ENCODE data around the gene ADGRL2. TPM values are rescaled to one million over a fixed set of nuclear protein-coding genes. Genes with fewer than 3 reads are reported as not detected.
A peak's percentile ranks its signal among the peaks of the same experiment; 100 is the strongest.

The ADGRL2 gene
- total and polyA plus RNA-seq, 8 donors: 5.6 to 21.6 (median 12.4) TPM

GRCh38 chr1:81929106-81929505, 128.4 kb downstream of the ADGRL2 start:
- H3K4me1 ChIP-seq: no peaks in the 10 kb centered on the region
- no peak overlapping the region for H3K4me3 ChIP-seq
- WGBS, 2 donors: 96 to 97% methylated on average over 4 of the region's 4 CpGs
- DNase-seq: no peak
- H3K36me3 ChIP-seq: no peaks in the 10 kb centered on the region
- intact Hi-C loops (cut with DNase I): no loop called here
- no peak overlapping the region for H3K27ac ChIP-seq
- H3K27me3 ChIP-seq: no peaks in the 10 kb centered on the region
- H3K9me3 ChIP-seq: no peaks in the 10 kb centered on the region
- FAIRE-seq: no peak
- TF ChIP-seq CTCF (IDR thresholded peaks at IDR 0.05): no peak
- no peak for ATAC-seq

- FAIRE-seq (no peak), ATAC-seq (no peak), DNase-seq (no peak)
- Histone ChIP-seq H3K9me3 (no peaks in the 10 kb centered on the region), H3K4me3 (no peak overlapping the region), H3K27me3 (no peaks in the 10 kb centered on the region), H3K36me3 (no peaks in the 10 kb centered on the region), H3K27ac (no peak overlapping the region), H3K4me1 (peaks cover 0 to 5% (median 0%) of the 10 kb centered on the region in 3 donors)
- intact Hi-C loops (cut with DNase I): no loop called here
- WGBS, 2 donors: 64 to 66% methylated on average over 2 of the region's 2 CpGs
- no peak for TF ChIP-seq CTCF (IDR thresholded peaks at IDR 0.05)
These were observed 136.1 kb downstream of the ADGRL2 start for GRCh38 chr1:81936853-81937252.

DNA sequence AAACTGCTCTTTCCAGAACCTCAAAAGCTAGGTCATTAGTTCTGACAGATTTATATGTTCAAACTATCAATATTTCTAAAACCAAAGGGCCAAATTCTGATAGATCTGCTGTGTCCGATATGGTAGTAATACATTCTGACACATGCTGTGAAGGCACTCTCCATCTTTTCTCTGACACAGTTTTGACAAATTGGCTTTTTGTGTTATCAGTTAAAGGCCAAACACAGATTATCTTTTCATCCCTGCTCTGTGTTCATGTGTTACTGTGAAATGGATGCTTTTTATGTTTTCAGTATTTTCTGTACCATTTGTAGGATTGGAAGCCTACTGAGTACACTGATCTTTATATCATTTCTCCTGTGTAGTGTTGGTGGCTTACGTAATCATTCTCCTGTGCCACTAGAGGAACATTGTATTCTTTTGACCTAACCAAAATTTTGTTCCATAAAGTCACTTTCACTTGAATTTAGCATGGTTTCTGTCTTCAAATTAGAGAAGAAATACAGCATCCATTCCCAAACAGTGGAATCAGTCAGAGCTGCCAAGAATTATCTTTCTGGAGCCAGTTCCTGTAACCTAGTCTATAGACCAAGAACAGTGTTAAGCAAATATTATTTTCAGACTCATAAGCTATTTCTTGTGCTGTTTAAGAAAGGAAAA, 137.2 kb downstream of the ADGRL2 start:
- H3K27me3 ChIP-seq: no peaks in the 10 kb centered on the region
- FAIRE-seq (no peak), ATAC-seq (peak in 2 of 4 donors; percentile 49 to 53), DNase-seq (no peak)
- H3K4me1 ChIP-seq: peaks cover 0 to 5% (median 0%) of the 10 kb centered on the region in 3 donors
- no peaks in the 10 kb centered on the region for H3K36me3 ChIP-seq
- no peak overlapping the region for H3K4me3 ChIP-seq
- 91 to 93% methylated on average over 2 of the region's 2 CpGs for WGBS, 2 donors
- no peak for TF ChIP-seq CTCF (IDR thresholded peaks at IDR 0.05)
- H3K27ac ChIP-seq: no peak overlapping the region
- H3K9me3 ChIP-seq: no peaks in the 10 kb centered on the region
- intact Hi-C loops (cut with DNase I): no loop called here

DNA sequence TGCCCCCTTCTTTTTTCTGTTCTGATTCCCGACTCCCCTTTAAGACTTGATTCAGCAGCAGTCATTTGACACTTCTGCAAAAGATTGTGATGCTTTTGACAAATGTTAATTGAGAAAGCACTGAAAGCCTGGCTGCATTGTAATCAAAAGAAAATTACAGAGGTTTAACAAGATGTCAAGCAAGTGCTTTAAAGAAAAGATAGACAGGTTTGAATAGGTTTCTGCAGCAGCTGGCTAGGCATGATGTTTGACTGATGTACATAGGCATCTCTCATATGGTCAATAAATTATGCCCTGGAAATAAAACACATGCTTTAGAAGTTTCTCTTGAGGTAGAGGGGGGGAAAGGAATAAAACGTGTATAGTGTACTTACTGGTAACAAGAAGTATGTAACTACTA, 147.8 kb downstream of the ADGRL2 start:
- intact Hi-C loops (cut with DNase I): no loop called here
- ATAC-seq: no peak
- 58 to 62% methylated on average over 2 of the region's 2 CpGs for WGBS, 2 donors
- TF ChIP-seq CTCF (IDR thresholded peaks at IDR 0.05): no peak
- Histone ChIP-seq H3K27me3 (no peaks in the 10 kb centered on the region), H3K4me3 (no peak overlapping the region), H3K36me3 (no peaks in the 10 kb centered on the region), H3K27ac (no peak overlapping the region), H3K9me3 (no peaks in the 10 kb centered on the region), H3K4me1 (no peaks in the 10 kb centered on the region)
- no peak for FAIRE-seq
- DNase-seq: no peak

DNA sequence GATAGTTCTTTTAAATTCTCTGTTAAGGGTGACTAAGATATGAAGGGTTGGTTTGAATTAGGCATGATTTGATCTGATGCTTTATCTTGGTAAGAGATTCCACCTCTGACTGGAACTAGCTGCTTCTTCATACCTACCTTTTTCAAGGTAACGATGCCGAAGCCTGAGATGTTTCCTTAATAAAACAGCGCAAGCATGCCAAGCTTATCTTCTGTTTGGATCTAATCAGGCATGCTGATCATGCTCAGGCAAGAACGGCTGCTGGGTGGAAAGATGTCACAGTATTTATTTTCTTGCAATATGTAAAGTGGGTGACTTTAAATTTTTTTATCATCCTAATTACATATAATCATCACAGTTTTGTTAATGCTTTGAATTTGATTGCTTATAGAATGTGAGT, 148.7 kb downstream of the ADGRL2 start:
- H3K4me1 ChIP-seq: no peaks in the 10 kb centered on the region
- no peak for DNase-seq
- H3K36me3 ChIP-seq: no peaks in the 10 kb centered on the region
- no peaks in the 10 kb centered on the region for H3K9me3 ChIP-seq
- intact Hi-C loops (cut with DNase I): no loop called here
- ATAC-seq: no peak
- no peak for FAIRE-seq
- no peak for TF ChIP-seq CTCF (IDR thresholded peaks at IDR 0.05)
- H3K4me3 ChIP-seq: no peak overlapping the region
- H3K27me3 ChIP-seq: no peaks in the 10 kb centered on the region
- 52 to 55% methylated on average over 4 of the region's 4 CpGs for WGBS, 2 donors
- no peak overlapping the region for H3K27ac ChIP-seq

All from pancreas (tissue), 10 donors.